HCT116 (cell line): Measurements from ENCODE around the gene GALNT2. TPM values are rescaled to one million over a fixed set of nuclear protein-coding genes. Genes with fewer than 3 reads are reported as not detected.
A peak's percentile ranks its signal among the peaks of the same experiment; 100 is the strongest.

ENCODE experiments used
- ATAC-seq: fragments of 200-7000 bp; cut with Tn5 transposase; 2 replicates; pipeline ENCODE4 v1.9.1; 2020; ENCODE audit warnings: mild to moderate bottlenecking, moderate library complexity
- BruUV-seq: library from RNA; stranded (reverse); fragments of 400-500 nt; replicated peaks from 2 replicates; lab custom pipeline; 2021; lab: Mats Ljungman, UMichigan
- CTCF ChIA-PET: fragments of 300-600 bp; sonication (Branson Sonifier 250); formaldehyde crosslinking; loops from one replicate; lab custom pipeline; 2021; ENCODE audit warnings: antibody characterized with exemption; lab: Charles Lee
- POLR2A ChIA-PET: fragments of 300-600, 350-600 bp; sonication (Branson Sonifier 250); formaldehyde crosslinking; loops from one replicate; lab custom pipeline; 2021; ENCODE audit warnings: antibody characterized with exemption; lab: Charles Lee
- RAD21 ChIA-PET, 2 experiments: fragments of 300-600 bp; sonication (Branson Sonifier 250); formaldehyde crosslinking; loops; one replicate each; lab custom pipeline; 2023; ENCODE audit warnings: low total read pairs in 2 of 2; ENCODE audit not compliant: uncharacterized antibody in 2 of 2, unreplicated experiment in 2 of 2, low non-redundant PET in 1 of 2; lab: Charles Lee
- DNase-seq: peaks from one replicate; pipeline ENCODE4 v3.0.0-alpha.2; 2010; ENCODE audit warnings: low read depth, low spot score
- H2AFZ ChIP-seq: fragments of 200-600 bp; shearing (Covaris generic), sonication (generic); 2 replicates; pipeline ENCODE4 v1.6.1; 2017; ENCODE audit warnings: low read depth, mixed run types, mixed read lengths, antibody characterized with exemption, low read length; ENCODE audit not compliant: poor library complexity, severe bottlenecking
- H3K27ac ChIP-seq: 2 replicates; pipeline ENCODE4 v1.5.1; 2012; ENCODE audit warnings: low read depth, low read length
- H3K27me3 ChIP-seq: fragments of 200-600 bp; sonication (generic); 2 replicates; pipeline ENCODE4 v1.6.1; 2016; ENCODE audit warnings: mixed run types, low read length, mixed read lengths; ENCODE audit not compliant: insufficient read depth
- H3K36me3 ChIP-seq, 2 experiments: fragments of 200-500 bp in 1 of 2; fragments of 200-600 bp in 1 of 2; sonication (Bioruptor generic) in 1 of 2; sonication (generic) in 1 of 2; 2 replicates each; pipeline versions ENCODE4 v1.5.1 to v1.6.1; 2014 to 2016; ENCODE audit warnings: low read length in 2 of 2, inconsistent platforms in 1 of 2, mixed read lengths in 1 of 2, mixed run types in 1 of 2; ENCODE audit not compliant: insufficient read depth in 2 of 2, control insufficient read depth in 1 of 2
- H3K4me1 ChIP-seq, 2 experiments: fragments of 200-600 bp in 1 of 2; sonication (generic) in 1 of 2; 2 replicates each; pipeline versions ENCODE4 v1.5.1 to v1.6.1; 2012 to 2017; ENCODE audit warnings: low read length in 2 of 2, inconsistent platforms in 1 of 2, mild to moderate bottlenecking in 1 of 2, mixed read lengths in 1 of 2, mixed run types in 1 of 2, moderate library complexity in 1 of 2; ENCODE audit not compliant: insufficient read depth in 2 of 2, control insufficient read depth in 1 of 2
- H3K4me2 ChIP-seq: fragments of 200-600 bp; sonication (generic); 2 replicates; pipeline ENCODE4 v1.6.1; 2017; ENCODE audit warnings: mixed run types, low read length, mixed read lengths
- H3K4me3 ChIP-seq, 2 experiments: fragments of 200-600 bp in 1 of 2; sonication (generic) in 1 of 2; replicated peaks in 1 of 2; 2 replicates each; pipeline ENCODE4 v1.5.1; 2011 to 2016; ENCODE audit warnings: low read length in 2 of 2, control low read depth in 1 of 2, low read depth in 1 of 2, mild to moderate bottlenecking in 1 of 2, mixed read lengths in 1 of 2, mixed run types in 1 of 2
- H3K79me2 ChIP-seq: fragments of 200-600 bp; sonication (generic); 2 replicates; pipeline ENCODE4 v1.6.1; 2017; ENCODE audit warnings: mild to moderate bottlenecking, mixed run types, low read length, moderate library complexity, mixed read lengths; ENCODE audit not compliant: insufficient read depth
- H3K9ac ChIP-seq: fragments of 200-600 bp; sonication (generic); 2 replicates; pipeline ENCODE4 v1.6.1; 2016; ENCODE audit warnings: low read length, mixed read lengths
- H3K9me2 ChIP-seq: fragments of 200-600 bp; sonication (generic), shearing (Covaris generic); 2 replicates; pipeline ENCODE4 v1.6.1; 2017; ENCODE audit warnings: mixed run types, mild to moderate bottlenecking, moderate library complexity; ENCODE audit not compliant: insufficient read depth
- H3K9me3 ChIP-seq, 2 experiments: fragments of 200-500 bp in 1 of 2; fragments of 200-600 bp in 1 of 2; sonication (Bioruptor generic) in 1 of 2; sonication (generic) in 1 of 2; 2 replicates each; pipeline ENCODE4 v1.6.1; 2014 to 2017; ENCODE audit warnings: low read length in 2 of 2, mixed read lengths in 2 of 2, inconsistent platforms in 1 of 2, low read depth in 1 of 2, mild to moderate bottlenecking in 1 of 2, mixed run types in 1 of 2, moderate library complexity in 1 of 2; ENCODE audit not compliant: control insufficient read depth in 1 of 2, insufficient read depth in 1 of 2
- H4K20me1 ChIP-seq: fragments of 200-600 bp; sonication (generic), shearing (Covaris generic); 2 replicates; pipeline ENCODE4 v1.6.1; 2017; ENCODE audit warnings: mixed run types, mild to moderate bottlenecking, moderate library complexity; ENCODE audit not compliant: insufficient read depth
- CBX3 ChIP-seq: IDR thresholded peaks from 2 replicates; pipeline ENCODE4 v1.6.1; 2012; ENCODE audit warnings: low read depth
- CEBPB ChIP-seq: IDR thresholded peaks from 2 replicates; pipeline ENCODE4 v1.6.1; 2012; ENCODE audit warnings: low read depth
- FOSL1 ChIP-seq: IDR thresholded peaks from 2 replicates; pipeline ENCODE4 v1.6.1; 2012; ENCODE audit warnings: low read depth
- JUND ChIP-seq: IDR thresholded peaks from 2 replicates; pipeline ENCODE4 v1.6.1; 2012
- MAX ChIP-seq: IDR thresholded peaks from 2 replicates; pipeline ENCODE4 v1.6.1; 2012
- POLR2AphosphoS5 ChIP-seq: IDR thresholded peaks from 2 replicates; pipeline ENCODE4 v1.6.1; 2011; ENCODE audit warnings: mild to moderate bottlenecking, low read depth, low read length, moderate library complexity
- REST ChIP-seq: IDR thresholded peaks from 2 replicates; pipeline ENCODE4 v1.6.1; 2012; ENCODE audit warnings: low read depth
- ZBTB33 ChIP-seq: IDR thresholded peaks from 2 replicates; pipeline ENCODE4 v1.6.1; 2011; ENCODE audit warnings: mild to moderate bottlenecking, low read length, moderate library complexity; ENCODE audit not compliant: insufficient replicate concordance; ENCODE audit errors: extremely low read depth
- intact Hi-C: fragments of 100-400 bp; cut with micrococcal nuclease; formaldehyde crosslinking; loops from 2 replicates; pipeline ENCODE4 v1.10.0; 2022
- total RNA-seq: library from RNA; stranded (reverse); gene quantifications from one replicate; pipeline ENCODE4 v1.2.1, GENCODE V29; 2021; ENCODE audit not compliant: unreplicated experiment

The GALNT2 gene
- total RNA-seq, 1 experiment from 2014 or later: 40.8 TPM

- TF ChIP-seq REST: no peak
- no peak for TF ChIP-seq CEBPB
- TF ChIP-seq MAX: no peak
- TF ChIP-seq CBX3: no peak
- no peak for TF ChIP-seq POLR2AphosphoS5
Measured at GRCh38 chr1:230326971-230327891, 260.2 kb downstream of the GALNT2 start (continued).

GRCh38 chr1:230327892-230328284 lies 260.9 kb downstream of the GALNT2 start:
- no peak overlapping the region for H3K4me3 ChIP-seq
- no TSS peak for BruUV-seq
- no peak overlapping the region for H3K9ac ChIP-seq
- H4K20me1 ChIP-seq: no peaks in the 10 kb centered on the region
- DNase-seq (no peak), ATAC-seq (peak; percentile 66)
- H2AFZ ChIP-seq: peak overlapping the region; percentile 12
- ChIA-PET CTCF (no interaction called here), POLR2A (no interaction called here), RAD21 (no interaction called here)
- TF ChIP-seq ZBTB33 (no peak), CEBPB (no peak), FOSL1 (peak; percentile 61), JUND (peak; percentile 64)
- H3K9me3 ChIP-seq: no peaks in the 10 kb centered on the region
- H3K36me3 ChIP-seq: no peaks in the 10 kb centered on the region
- H3K27me3 ChIP-seq: no peaks in the 10 kb centered on the region
- peaks cover 5 to 10% of the 10 kb centered on the region in 2 experiments; a peak in 3 of 4 replicates for H3K4me1 ChIP-seq
- no peaks in the 10 kb centered on the region for H3K9me2 ChIP-seq
- no peaks in the 10 kb centered on the region for H3K79me2 ChIP-seq
- no peak overlapping the region; the same call in 1 of the 2 replicates for H3K27ac ChIP-seq
- peak overlapping the region; percentile 49 for H3K4me2 ChIP-seq
- intact Hi-C loops: no loop called here
